ENCODE data around the gene NNAT.

DNA sequence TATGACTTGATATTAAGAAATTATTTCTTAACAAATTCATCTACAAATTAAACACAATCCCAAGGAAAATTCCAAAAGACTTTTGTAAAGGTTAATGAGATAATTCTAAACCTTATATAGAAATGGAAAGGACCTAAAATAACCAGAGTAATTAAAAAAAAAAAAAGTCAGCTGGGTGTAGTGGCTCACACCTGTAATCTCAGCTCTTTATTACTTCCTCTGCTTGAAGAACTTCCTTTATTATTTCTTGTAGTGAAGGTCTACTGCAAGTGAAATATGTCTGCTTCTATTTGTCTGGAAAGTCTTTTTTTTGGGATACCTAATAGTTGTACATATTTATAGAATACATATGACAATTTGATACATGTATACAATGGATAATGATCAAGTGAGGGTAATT is 26.9 kb downstream of the NNAT start:
- TF ChIP-seq, protein P1, sequence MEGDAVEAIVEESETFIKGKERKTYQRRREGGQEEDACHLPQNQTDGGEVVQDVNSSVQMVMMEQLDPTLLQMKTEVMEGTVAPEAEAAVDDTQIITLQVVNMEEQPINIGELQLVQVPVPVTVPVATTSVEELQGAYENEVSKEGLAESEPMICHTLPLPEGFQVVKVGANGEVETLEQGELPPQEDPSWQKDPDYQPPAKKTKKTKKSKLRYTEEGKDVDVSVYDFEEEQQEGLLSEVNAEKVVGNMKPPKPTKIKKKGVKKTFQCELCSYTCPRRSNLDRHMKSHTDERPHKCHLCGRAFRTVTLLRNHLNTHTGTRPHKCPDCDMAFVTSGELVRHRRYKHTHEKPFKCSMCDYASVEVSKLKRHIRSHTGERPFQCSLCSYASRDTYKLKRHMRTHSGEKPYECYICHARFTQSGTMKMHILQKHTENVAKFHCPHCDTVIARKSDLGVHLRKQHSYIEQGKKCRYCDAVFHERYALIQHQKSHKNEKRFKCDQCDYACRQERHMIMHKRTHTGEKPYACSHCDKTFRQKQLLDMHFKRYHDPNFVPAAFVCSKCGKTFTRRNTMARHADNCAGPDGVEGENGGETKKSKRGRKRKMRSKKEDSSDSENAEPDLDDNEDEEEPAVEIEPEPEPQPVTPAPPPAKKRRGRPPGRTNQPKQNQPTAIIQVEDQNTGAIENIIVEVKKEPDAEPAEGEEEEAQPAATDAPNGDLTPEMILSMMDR (IDR thresholded peaks at IDR 0.05): no peak
- TF ChIP-seq POLR2A (IDR thresholded peaks at IDR 0.05): no peak

All from body of pancreas (tissue), 4 donors.